Nephron progenitor cell (in vitro differentiated cells): ENCODE results near the gene CLDN24.
A peak's percentile ranks its signal among the peaks of the same experiment; 100 is the strongest.
"Not testable (repeated sequence)": the region's sequence is repeated elsewhere in the genome, so short reads cannot be mapped to it uniquely, and the experiment has no call there.

Source experiments
- DNase-seq: peaks from one replicate; pipeline ENCODE4 v3.0.0; 2021
- H3K27ac Mint-ChIP-seq: 2 replicates; pipeline ENCODE4 v1.8.0; 2021; ENCODE audit warnings: mild to moderate bottlenecking, moderate library complexity, mixed read lengths
- H3K27me3 Mint-ChIP-seq: 2 replicates; pipeline ENCODE4 v1.8.0; 2021; ENCODE audit warnings: mild to moderate bottlenecking, low read depth, mixed read lengths; ENCODE audit not compliant: poor library complexity
- H3K36me3 Mint-ChIP-seq: 2 replicates; pipeline ENCODE4 v1.8.0; 2021; ENCODE audit warnings: low read depth, mixed read lengths
- H3K4me1 Mint-ChIP-seq: 2 replicates; pipeline ENCODE4 v1.8.0; 2021; ENCODE audit warnings: mixed read lengths
- H3K4me3 Mint-ChIP-seq: 2 replicates; pipeline ENCODE4 v1.8.0; 2021; ENCODE audit warnings: mild to moderate bottlenecking, moderate library complexity, mixed read lengths
- H3K9me3 Mint-ChIP-seq: 2 replicates; pipeline ENCODE4 v1.8.0; 2021; ENCODE audit warnings: mild to moderate bottlenecking, moderate library complexity, mixed read lengths
- TF ChIP-seq, protein P1 (sequence below): fragments of 200-600 bp; sonication (generic); IDR thresholded peaks from 2 replicates; pipeline ENCODE4 v1.5.0; 2021; ENCODE audit warnings: antibody characterized with exemption

The CLDN24 gene

DNA sequence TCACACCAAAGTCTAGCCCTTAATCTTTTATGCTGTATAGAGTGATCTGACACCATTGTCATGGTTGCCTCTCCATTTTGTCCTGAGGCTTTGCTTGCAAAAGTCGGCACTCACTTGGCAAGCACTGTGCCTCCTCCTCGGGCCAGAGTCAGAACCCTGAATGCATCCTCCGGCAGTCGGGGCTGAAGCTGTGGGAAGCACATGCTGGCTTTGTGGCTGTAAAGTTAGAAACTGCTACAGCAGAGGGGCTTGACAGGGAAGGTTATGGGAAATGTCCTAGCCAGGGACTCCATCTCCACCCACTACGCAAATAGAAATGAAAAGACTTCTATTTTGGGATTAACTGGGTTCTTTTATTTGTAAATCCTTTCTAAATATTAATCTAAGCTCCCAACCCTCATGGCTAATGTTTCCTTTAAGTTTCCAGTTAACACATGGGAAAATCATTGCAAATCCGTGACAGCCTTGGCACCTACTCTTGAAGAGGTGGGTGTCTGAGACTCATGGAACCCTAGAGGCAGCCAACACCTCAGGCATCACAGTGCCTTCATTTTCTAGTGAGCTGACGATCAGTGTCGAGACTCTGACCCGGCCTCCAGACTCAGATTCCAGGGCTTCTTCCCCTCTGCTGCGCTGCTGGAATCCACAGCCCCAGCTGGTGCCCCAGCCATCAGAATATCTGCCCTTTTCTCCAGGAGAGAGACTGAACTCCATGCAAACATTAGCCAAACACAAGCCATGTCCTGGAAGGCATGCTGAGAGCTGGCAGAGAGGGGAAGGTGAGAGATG, 7.9 kb upstream of the CLDN24 start:
- peaks cover 32% of the 10 kb centered on the region for H3K9me3 Mint-ChIP-seq
- H3K4me3 Mint-ChIP-seq = no peak overlapping the region
- no peak overlapping the region for H3K27ac Mint-ChIP-seq
- TF ChIP-seq, protein P1, sequence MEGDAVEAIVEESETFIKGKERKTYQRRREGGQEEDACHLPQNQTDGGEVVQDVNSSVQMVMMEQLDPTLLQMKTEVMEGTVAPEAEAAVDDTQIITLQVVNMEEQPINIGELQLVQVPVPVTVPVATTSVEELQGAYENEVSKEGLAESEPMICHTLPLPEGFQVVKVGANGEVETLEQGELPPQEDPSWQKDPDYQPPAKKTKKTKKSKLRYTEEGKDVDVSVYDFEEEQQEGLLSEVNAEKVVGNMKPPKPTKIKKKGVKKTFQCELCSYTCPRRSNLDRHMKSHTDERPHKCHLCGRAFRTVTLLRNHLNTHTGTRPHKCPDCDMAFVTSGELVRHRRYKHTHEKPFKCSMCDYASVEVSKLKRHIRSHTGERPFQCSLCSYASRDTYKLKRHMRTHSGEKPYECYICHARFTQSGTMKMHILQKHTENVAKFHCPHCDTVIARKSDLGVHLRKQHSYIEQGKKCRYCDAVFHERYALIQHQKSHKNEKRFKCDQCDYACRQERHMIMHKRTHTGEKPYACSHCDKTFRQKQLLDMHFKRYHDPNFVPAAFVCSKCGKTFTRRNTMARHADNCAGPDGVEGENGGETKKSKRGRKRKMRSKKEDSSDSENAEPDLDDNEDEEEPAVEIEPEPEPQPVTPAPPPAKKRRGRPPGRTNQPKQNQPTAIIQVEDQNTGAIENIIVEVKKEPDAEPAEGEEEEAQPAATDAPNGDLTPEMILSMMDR = no peak
- peaks cover 26% of the 10 kb centered on the region for H3K4me1 Mint-ChIP-seq
- peaks cover 3% of the 10 kb centered on the region for H3K27me3 Mint-ChIP-seq
- H3K36me3 Mint-ChIP-seq = peaks cover 26% of the 10 kb centered on the region
- no peak for DNase-seq

DNA sequence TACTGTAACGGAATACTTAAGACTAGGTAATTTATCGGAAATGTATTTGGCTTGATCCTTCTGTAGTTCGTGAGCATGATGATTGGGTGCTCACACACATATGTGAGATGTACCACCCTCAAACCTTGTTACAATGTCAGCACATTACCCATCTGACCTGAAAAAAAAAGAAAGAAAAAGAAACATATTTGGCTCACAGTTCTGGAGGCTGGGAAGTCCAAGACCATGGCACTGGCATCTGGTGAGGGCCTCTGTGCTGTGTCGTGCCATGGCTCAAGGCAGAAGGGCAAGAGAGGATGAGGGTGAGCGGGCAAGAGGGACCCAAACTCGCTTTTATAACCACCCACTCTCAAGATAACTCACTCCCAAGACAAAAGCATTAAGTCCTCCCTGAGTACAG, 7.0 kb upstream of the CLDN24 start:
- Mint-ChIP-seq H3K4me3 (no peak overlapping the region), H3K4me1 (peaks cover 26% of the 10 kb centered on the region), H3K27ac (no peak overlapping the region), H3K36me3 (peaks cover 30% of the 10 kb centered on the region), H3K27me3 (peaks cover 3% of the 10 kb centered on the region), H3K9me3 (peaks cover 35% of the 10 kb centered on the region)
- TF ChIP-seq, protein P1 = no peak
- DNase-seq = no peak

DNA sequence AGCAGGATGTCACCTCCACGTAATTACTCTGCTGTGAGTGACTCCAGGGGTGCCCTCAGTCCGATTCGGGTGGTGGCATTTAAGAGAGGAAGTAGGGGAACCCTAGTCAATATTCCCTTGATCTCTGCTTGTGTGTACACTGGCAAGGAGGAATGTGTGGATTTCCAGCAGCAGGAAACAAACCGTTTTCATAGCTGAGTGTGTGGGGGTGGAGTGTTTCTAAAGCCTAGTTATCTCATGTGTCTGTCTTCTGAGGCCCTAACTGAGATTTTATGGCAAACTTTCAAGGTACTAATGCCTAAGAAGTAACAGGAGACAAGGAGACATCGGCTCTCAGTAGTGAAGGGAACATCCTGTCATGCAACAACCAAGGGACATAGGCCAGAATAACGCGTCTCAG, 6.6 kb upstream of the CLDN24 start:
- peaks cover 22% of the 10 kb centered on the region for H3K4me1 Mint-ChIP-seq
- H3K36me3 Mint-ChIP-seq = peaks cover 33% of the 10 kb centered on the region
- H3K9me3 Mint-ChIP-seq = peaks cover 35% of the 10 kb centered on the region
- TF ChIP-seq, protein P1 = no peak
- no peak overlapping the region for H3K4me3 Mint-ChIP-seq
- DNase-seq = no peak
- peak overlapping the region; percentile 57 for H3K27ac Mint-ChIP-seq
- H3K27me3 Mint-ChIP-seq = peaks cover 3% of the 10 kb centered on the region

DNA sequence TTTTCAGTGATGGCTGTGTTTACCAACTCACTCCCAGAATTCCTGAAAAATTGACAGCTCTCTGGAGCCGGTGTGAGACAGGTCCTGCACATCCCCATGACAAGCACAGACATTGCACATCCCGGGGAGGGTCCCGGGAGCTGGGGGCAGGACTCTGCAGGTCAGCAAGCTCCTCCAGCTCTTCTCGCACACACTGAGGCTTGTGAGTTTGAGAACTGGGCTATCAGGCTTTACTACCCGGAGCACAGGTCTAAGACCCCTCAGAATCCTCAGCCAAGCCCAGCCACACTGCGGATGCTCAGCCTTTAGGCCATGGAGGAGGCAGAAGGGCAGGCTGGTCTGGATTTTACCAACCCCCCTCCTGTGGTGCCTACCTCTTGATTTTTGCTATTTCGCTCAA, 5.6 kb upstream of the CLDN24 start:
- no peak for DNase-seq
- Mint-ChIP-seq H3K4me3 (no peak overlapping the region), H3K9me3 (peaks cover 35% of the 10 kb centered on the region), H3K27ac (no peak overlapping the region), H3K27me3 (peaks cover 2% of the 10 kb centered on the region), H3K36me3 (peaks cover 43% of the 10 kb centered on the region), H3K4me1 (peaks cover 16% of the 10 kb centered on the region)
- TF ChIP-seq, protein P1 = no peak

DNA sequence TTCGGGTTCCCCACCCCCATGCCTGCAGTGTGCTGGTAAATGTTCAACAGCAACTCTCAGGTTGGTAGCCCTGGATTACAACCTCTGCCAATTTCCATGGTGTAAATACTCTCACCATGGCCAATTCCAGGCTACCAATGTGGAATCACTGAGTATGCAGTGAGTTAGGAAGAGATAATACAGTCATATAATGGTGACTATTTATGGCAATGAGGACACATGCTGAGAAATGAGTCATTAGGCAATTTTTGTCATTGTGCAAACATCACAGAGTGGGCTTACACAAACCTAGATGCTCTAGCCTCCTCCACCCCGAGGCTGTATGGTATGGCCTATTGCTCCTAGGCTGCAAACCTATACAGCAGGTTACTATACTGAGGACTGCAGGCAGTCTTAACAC, 4.6 kb upstream of the CLDN24 start:
- Mint-ChIP-seq H3K9me3 (peaks cover 35% of the 10 kb centered on the region), H3K36me3 (peaks cover 53% of the 10 kb centered on the region)
- TF ChIP-seq, protein P1 = no peak

DNA sequence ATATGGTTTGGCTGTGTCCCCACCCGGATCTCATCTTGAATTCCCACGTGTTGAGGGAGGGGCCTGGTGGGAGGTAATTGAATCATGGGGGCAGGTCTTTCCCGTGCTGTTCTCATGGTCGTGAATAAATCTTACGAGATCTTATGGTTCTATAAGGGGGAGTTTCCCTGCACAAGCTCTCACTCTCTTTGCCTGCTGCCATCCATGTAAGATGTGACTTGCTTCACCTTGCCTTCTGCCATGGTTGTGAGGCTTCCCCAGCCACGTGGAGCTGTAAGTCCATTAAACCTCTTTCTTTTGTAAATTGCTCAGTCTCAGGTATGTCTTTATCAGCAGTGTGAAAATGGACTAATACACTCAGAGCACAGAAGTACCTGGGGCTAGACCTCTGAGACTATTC, 4.2 kb upstream of the CLDN24 start:
- DNase-seq, H3K4me3 Mint-ChIP-seq, H3K27me3 Mint-ChIP-seq, H3K27ac Mint-ChIP-seq, H3K4me1 Mint-ChIP-seq: not testable (repeated sequence)
- Mint-ChIP-seq H3K9me3 (peaks cover 35% of the 10 kb centered on the region), H3K36me3 (peaks cover 57% of the 10 kb centered on the region)

More for the DNA sequence above, 4.6 kb upstream of the CLDN24 start:
- Mint-ChIP-seq H3K27me3 (no peaks in the 10 kb centered on the region), H3K27ac (no peak overlapping the region), H3K4me1 (peaks cover 9% of the 10 kb centered on the region), H3K4me3 (no peak overlapping the region)
- no peak for DNase-seq
